Neural cell (in vitro differentiated cells): Measurements from ENCODE around the gene CCDC179. TPM values are rescaled to one million over a fixed set of nuclear protein-coding genes. Genes with fewer than 3 reads are reported as not detected.

Source experiments
- H2AFZ ChIP-seq: fragments of 200-600, 300-800 bp; sonication (generic), shearing (Covaris generic); 2 replicates; pipeline ENCODE4 v1.6.0; 2014; ENCODE audit warnings: low read depth, mild to moderate bottlenecking, antibody characterized with exemption, low read length, moderate library complexity
- H3F3A ChIP-seq: fragments of 200-600 bp; shearing (Covaris generic); 2 replicates; pipeline ENCODE4 v1.6.1; 2016; ENCODE audit warnings: mild to moderate bottlenecking, moderate library complexity, mixed read lengths, antibody characterized with exemption, low read length; ENCODE audit not compliant: insufficient read depth, poor library complexity, severe bottlenecking
- H3K27ac ChIP-seq: fragments of 200-600, 300-800 bp; sonication (generic), shearing (Covaris generic); 2 replicates; pipeline ENCODE4 v1.5.1; 2014; ENCODE audit warnings: mild to moderate bottlenecking, low read length, moderate library complexity
- H3K27me3 ChIP-seq: fragments of 300-800, 200-600 bp; sonication (generic), shearing (Covaris generic); 2 replicates; pipeline ENCODE4 v1.6.0; 2014; ENCODE audit warnings: mild to moderate bottlenecking, low read depth, low read length, moderate library complexity; ENCODE audit not compliant: insufficient read depth
- H3K36me3 ChIP-seq: fragments of 300-800, 200-600 bp; sonication (generic), shearing (Covaris generic); 2 replicates; pipeline ENCODE4 v1.5.1; 2014; ENCODE audit warnings: mild to moderate bottlenecking, antibody characterized with exemption, low read length, moderate library complexity; ENCODE audit not compliant: insufficient read depth
- H3K4me2 ChIP-seq: fragments of 300-800, 200-600 bp; sonication (generic), shearing (Covaris generic); 2 replicates; pipeline ENCODE4 v1.6.0; 2014; ENCODE audit warnings: mild to moderate bottlenecking, low read length
- H3K4me3 ChIP-seq: fragments of 300-800, 200-600 bp; sonication (generic), shearing (Covaris generic); 2 replicates; pipeline ENCODE4 v1.5.1; 2014; ENCODE audit warnings: mild to moderate bottlenecking, low read length, moderate library complexity
- H3K79me2 ChIP-seq: fragments of 200-600 bp; shearing (Covaris generic); replicated peaks from 2 replicates; pipeline ENCODE4 v1.6.0; 2014; ENCODE audit warnings: mild to moderate bottlenecking, low read length, moderate library complexity; ENCODE audit not compliant: insufficient read depth
- H3K9ac ChIP-seq: fragments of 300-800, 200-600 bp; sonication (generic), shearing (Covaris generic); 2 replicates; pipeline ENCODE4 v1.6.1; 2016; ENCODE audit warnings: mild to moderate bottlenecking, low read length, mixed read lengths
- H3K9me2 ChIP-seq: fragments of 200-600 bp; shearing (Covaris generic); 2 replicates; pipeline ENCODE4 v1.6.1; 2016; ENCODE audit warnings: mild to moderate bottlenecking, low read length, mixed read lengths; ENCODE audit not compliant: insufficient read depth
- H3K9me3 ChIP-seq: fragments of 200-600, 300-800 bp; sonication (generic), shearing (Covaris generic); 2 replicates; pipeline ENCODE4 v1.6.1; 2016; ENCODE audit warnings: mild to moderate bottlenecking, mixed run types, low read length, moderate library complexity, mixed read lengths
- H4K20me1 ChIP-seq: fragments of 200-600 bp; shearing (Covaris generic); 2 replicates; pipeline ENCODE4 v1.6.1; 2016; ENCODE audit warnings: mild to moderate bottlenecking, mixed run types; ENCODE audit not compliant: insufficient read depth
- EP300 ChIP-seq: fragments of 450-650 bp; conservative IDR thresholded peaks from 2 replicates; pipeline ENCODE4 v1.6.1; 2014; ENCODE audit warnings: antibody characterized with exemption, mild to moderate bottlenecking, moderate library complexity; ENCODE audit not compliant: poor library complexity, severe bottlenecking
- EZH2 ChIP-seq: fragments of 200-600, 300-800 bp; shearing (Covaris generic), sonication (generic); IDR thresholded peaks from 2 replicates; pipeline ENCODE4 v1.6.1; 2014; ENCODE audit warnings: antibody characterized with exemption, low read length, borderline replicate concordance, mild to moderate bottlenecking; ENCODE audit not compliant: insufficient read depth, poor library complexity, severe bottlenecking
- POLR2AphosphoS5 ChIP-seq: IDR thresholded peaks from 2 replicates; pipeline ENCODE4 v1.6.1; 2012
- RAD21 ChIP-seq: fragments of 450-650 bp; conservative IDR thresholded peaks from 2 replicates; pipeline ENCODE4 v1.6.1; 2014; ENCODE audit warnings: antibody characterized with exemption, mild to moderate bottlenecking, moderate library complexity
- SMC3 ChIP-seq: fragments of 450-650 bp; conservative IDR thresholded peaks from 2 replicates; pipeline ENCODE4 v1.6.1; 2014; ENCODE audit warnings: antibody characterized with exemption, mild to moderate bottlenecking, moderate library complexity; ENCODE audit not compliant: poor library complexity
- TAF1 ChIP-seq: IDR thresholded peaks from 2 replicates; pipeline ENCODE4 v1.6.1; 2012; ENCODE audit warnings: low read depth
- polyA plus RNA-seq: library from polyadenylated mRNA; depleted of rRNA; stranded (reverse); fragments of >200 nt; gene quantifications from 2 replicates; pipeline ENCODE4 v1.2.3, GENCODE V29; 2014
- TF ChIP-seq, protein P1 (sequence below): fragments of 450-650 bp; IDR thresholded peaks from 2 replicates; pipeline ENCODE4 v1.5.1; 2014; ENCODE audit warnings: antibody characterized with exemption, mild to moderate bottlenecking, moderate library complexity; ENCODE audit not compliant: poor library complexity, severe bottlenecking

CCDC179 gene
- polyA plus RNA-seq, 1 donor from 2014 or later: not detected

- H3K27me3 ChIP-seq: no peaks in the 10 kb centered on the region
- no peak overlapping the region for H3K4me3 ChIP-seq
- H2AFZ ChIP-seq: no peak overlapping the region
- no peaks in the 10 kb centered on the region for H3F3A ChIP-seq
- no peak overlapping the region for H3K9ac ChIP-seq
- no peak overlapping the region for H3K27ac ChIP-seq
- no peaks in the 10 kb centered on the region for H3K79me2 ChIP-seq
- no peaks in the 10 kb centered on the region for H4K20me1 ChIP-seq
- TF ChIP-seq EZH2: no peak
- TF ChIP-seq TAF1: no peak
- TF ChIP-seq, protein P1, sequence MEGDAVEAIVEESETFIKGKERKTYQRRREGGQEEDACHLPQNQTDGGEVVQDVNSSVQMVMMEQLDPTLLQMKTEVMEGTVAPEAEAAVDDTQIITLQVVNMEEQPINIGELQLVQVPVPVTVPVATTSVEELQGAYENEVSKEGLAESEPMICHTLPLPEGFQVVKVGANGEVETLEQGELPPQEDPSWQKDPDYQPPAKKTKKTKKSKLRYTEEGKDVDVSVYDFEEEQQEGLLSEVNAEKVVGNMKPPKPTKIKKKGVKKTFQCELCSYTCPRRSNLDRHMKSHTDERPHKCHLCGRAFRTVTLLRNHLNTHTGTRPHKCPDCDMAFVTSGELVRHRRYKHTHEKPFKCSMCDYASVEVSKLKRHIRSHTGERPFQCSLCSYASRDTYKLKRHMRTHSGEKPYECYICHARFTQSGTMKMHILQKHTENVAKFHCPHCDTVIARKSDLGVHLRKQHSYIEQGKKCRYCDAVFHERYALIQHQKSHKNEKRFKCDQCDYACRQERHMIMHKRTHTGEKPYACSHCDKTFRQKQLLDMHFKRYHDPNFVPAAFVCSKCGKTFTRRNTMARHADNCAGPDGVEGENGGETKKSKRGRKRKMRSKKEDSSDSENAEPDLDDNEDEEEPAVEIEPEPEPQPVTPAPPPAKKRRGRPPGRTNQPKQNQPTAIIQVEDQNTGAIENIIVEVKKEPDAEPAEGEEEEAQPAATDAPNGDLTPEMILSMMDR: no peak
- no peak for TF ChIP-seq POLR2AphosphoS5
- TF ChIP-seq RAD21: no peak
- TF ChIP-seq SMC3: no peak
- no peaks in the 10 kb centered on the region for H3K36me3 ChIP-seq
- no peaks in the 10 kb centered on the region for H3K9me2 ChIP-seq
- no peaks in the 10 kb centered on the region for H3K9me3 ChIP-seq
- no peak overlapping the region for H3K4me2 ChIP-seq
Measured at GRCh38 chr11:22901603-22902002, 41.3 kb upstream of the CCDC179 start.

GRCh38 chr11:22900764-22901486 is 40.7 kb upstream of the CCDC179 start:
- H3K9ac ChIP-seq: no peak overlapping the region

DNA sequence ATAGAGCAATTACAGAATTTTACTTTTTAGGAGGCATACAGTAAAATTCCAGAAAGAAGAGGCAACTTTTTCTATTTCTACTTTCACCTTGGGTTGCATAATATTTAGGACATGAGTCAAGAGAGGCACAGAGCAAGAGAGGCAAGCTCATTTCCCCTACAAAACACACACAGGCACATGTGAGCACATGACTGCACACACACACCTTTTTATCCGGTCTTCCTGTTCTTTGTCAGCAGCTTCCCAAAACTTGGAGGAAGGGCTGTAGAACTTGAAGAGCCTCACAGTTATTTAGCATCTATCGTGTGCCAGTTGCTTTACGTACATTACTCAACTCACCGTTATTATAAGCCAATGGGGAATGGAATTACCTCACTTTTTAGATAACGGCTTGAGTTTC is 37.8 kb upstream of the CCDC179 start:
- Histone ChIP-seq H4K20me1 (no peaks in the 10 kb centered on the region), H3K27me3 (no peaks in the 10 kb centered on the region), H3K36me3 (no peaks in the 10 kb centered on the region), H3K27ac (no peak overlapping the region), H3K4me2 (no peak overlapping the region), H3K9me2 (no peaks in the 10 kb centered on the region), H3K9me3 (no peaks in the 10 kb centered on the region), H3K4me3 (no peak overlapping the region), H3K79me2 (no peaks in the 10 kb centered on the region), H2AFZ (no peak overlapping the region), H3K9ac (no peak overlapping the region), H3F3A (no peaks in the 10 kb centered on the region)
- no peak for TF ChIP-seq POLR2AphosphoS5

More at GRCh38 chr11:22900764-22901486, 40.7 kb upstream of the CCDC179 start:
- no peaks in the 10 kb centered on the region for H3F3A ChIP-seq
- H3K27ac ChIP-seq: no peak overlapping the region
- H2AFZ ChIP-seq: no peak overlapping the region
- no peaks in the 10 kb centered on the region for H3K27me3 ChIP-seq
- no peaks in the 10 kb centered on the region for H3K36me3 ChIP-seq
- H3K79me2 ChIP-seq: no peaks in the 10 kb centered on the region
- H3K4me3 ChIP-seq: no peak overlapping the region
- TF ChIP-seq EP300 (no peak), POLR2AphosphoS5 (no peak), EZH2 (no peak), SMC3 (no peak)
- TF ChIP-seq, protein P1: no peak
- H3K4me2 ChIP-seq: no peak overlapping the region
- H3K9me2 ChIP-seq: no peaks in the 10 kb centered on the region
- no peaks in the 10 kb centered on the region for H3K9me3 ChIP-seq
- no peaks in the 10 kb centered on the region for H4K20me1 ChIP-seq
